ENCODE results near the gene ATF7IP2.

DNA sequence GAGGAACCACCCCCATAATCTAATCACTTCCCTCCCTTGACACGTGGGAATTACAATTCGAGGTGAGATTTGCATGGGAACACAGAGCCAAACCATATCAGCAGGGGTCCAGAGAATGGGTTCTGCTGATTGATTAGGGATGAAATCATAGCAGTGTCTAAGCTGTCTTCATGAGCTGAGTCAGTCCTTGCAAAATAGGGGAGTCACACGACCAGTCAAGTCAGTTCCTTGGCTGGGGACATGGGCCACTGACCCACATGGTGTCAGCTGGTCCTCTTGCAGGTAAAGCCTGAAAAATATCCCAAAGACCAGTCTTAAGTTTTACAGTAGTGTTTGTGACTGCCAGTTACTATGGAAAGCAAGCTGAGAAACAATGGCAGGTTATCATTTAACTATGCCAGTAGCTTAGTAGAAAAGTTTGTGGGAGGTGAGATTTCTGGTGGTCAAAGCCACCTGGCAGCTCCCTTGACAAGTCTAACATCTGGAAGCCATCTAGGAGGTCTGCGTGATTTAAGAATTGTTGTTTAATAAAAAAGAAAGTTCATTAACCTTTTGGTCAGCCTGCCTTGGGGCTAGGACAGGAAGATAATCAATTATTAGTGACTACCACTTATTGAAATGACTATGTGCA, 15.7 kb upstream of the ATF7IP2 start:
- TF ChIP-seq, protein P1, sequence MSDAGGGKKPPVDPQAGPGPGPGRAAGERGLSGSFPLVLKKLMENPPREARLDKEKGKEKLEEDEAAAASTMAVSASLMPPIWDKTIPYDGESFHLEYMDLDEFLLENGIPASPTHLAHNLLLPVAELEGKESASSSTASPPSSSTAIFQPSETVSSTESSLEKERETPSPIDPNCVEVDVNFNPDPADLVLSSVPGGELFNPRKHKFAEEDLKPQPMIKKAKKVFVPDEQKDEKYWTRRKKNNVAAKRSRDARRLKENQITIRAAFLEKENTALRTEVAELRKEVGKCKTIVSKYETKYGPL (CRISPR knock-in tag; IDR thresholded peaks at IDR 0.05), result no peak
- no peak for TF ChIP-seq IKZF1 (IDR thresholded peaks at IDR 0.05)
- no peak for TF ChIP-seq FOXK2 (IDR thresholded peaks at IDR 0.05)
- TF ChIP-seq BHLHE40 (IDR thresholded peaks at IDR 0.05; ENCODE audit: low read length), result no peak
